Measurements from ENCODE around the gene IL7R. TPM values are rescaled to one million over a fixed set of nuclear protein-coding genes. Genes with fewer than 3 reads are reported as not detected.

Gene IL7R
- total RNA-seq, 4 donors from 2014 or later: 4.4 to 19.1 (median 11.1) TPM

- no peak overlapping the region for H3K27ac ChIP-seq
- no peaks in the 10 kb centered on the region for H3K4me1 ChIP-seq
- H3K9me3 ChIP-seq: no peaks in the 10 kb centered on the region
- H3K36me3 ChIP-seq: no peaks in the 10 kb centered on the region
- intact Hi-C loops (cut with DNase I): no loop called here
- no peak for TF ChIP-seq POLR2A (IDR thresholded peaks at IDR 0.05)
- no peak for TF ChIP-seq CTCF (IDR thresholded peaks at IDR 0.05)
- WGBS, 2 donors: 94 to 95% methylated on average over 4 of the region's 4 CpGs
- no peaks in the 10 kb centered on the region for H3K27me3 ChIP-seq
- DNase-seq: no peak
- H3K4me3 ChIP-seq: no peak overlapping the region
Observed at GRCh38 chr5:35870605-35871004, 13.9 kb downstream of the IL7R start.

- WGBS, 2 donors: 84 to 87% methylated on average over 2 of the region's 2 CpGs
- Histone ChIP-seq H3K4me1 (peaks cover 0 to 9% (median 0%) of the 10 kb centered on the region in 3 donors), H3K27me3 (no peaks in the 10 kb centered on the region), H3K4me3 (no peak overlapping the region), H3K27ac (no peak overlapping the region), H3K36me3 (no peaks in the 10 kb centered on the region), H3K9me3 (no peaks in the 10 kb centered on the region)
- DNase-seq: no peak
- no peak for TF ChIP-seq POLR2A (IDR thresholded peaks at IDR 0.05)
- no peak for TF ChIP-seq CTCF (IDR thresholded peaks at IDR 0.05)
- intact Hi-C loops (cut with DNase I): no loop called here
Observed at GRCh38 chr5:35876454-35876853, 19.8 kb downstream of the IL7R start.

- Histone ChIP-seq H3K4me3 (no peak overlapping the region), H3K27ac (no peak overlapping the region), H3K27me3 (no peaks in the 10 kb centered on the region), H3K9me3 (no peaks in the 10 kb centered on the region), H3K4me1 (peaks cover 0 to 9% (median 0%) of the 10 kb centered on the region in 3 donors), H3K36me3 (no peaks in the 10 kb centered on the region)
- intact Hi-C loops (cut with DNase I): no loop called here
- TF ChIP-seq CTCF (IDR thresholded peaks at IDR 0.05) (no peak), POLR2A (IDR thresholded peaks at IDR 0.05) (no peak)
- DNase-seq: no peak
- 25 to 29% methylated on average over 3 of the region's 3 CpGs for WGBS, 2 donors
Observed at GRCh38 chr5:35876922-35877321, 20.2 kb downstream of the IL7R start.

- Histone ChIP-seq H3K27me3 (no peaks in the 10 kb centered on the region), H3K27ac (no peak overlapping the region), H3K4me1 (peaks cover 0 to 9% (median 0%) of the 10 kb centered on the region in 3 donors), H3K4me3 (no peak overlapping the region), H3K9me3 (no peaks in the 10 kb centered on the region), H3K36me3 (no peaks in the 10 kb centered on the region)
- intact Hi-C loops (cut with DNase I): no loop called here
- 60 to 91% methylated on average over 2 of the region's 2 CpGs for WGBS, 2 donors
- no peak for DNase-seq
- TF ChIP-seq CTCF (IDR thresholded peaks at IDR 0.05): no peak
- TF ChIP-seq POLR2A (IDR thresholded peaks at IDR 0.05): no peak
Observed at GRCh38 chr5:35877655-35878054, 21.0 kb downstream of the IL7R start.

- Histone ChIP-seq H3K9me3 (no peaks in the 10 kb centered on the region), H3K27me3 (no peaks in the 10 kb centered on the region), H3K36me3 (no peaks in the 10 kb centered on the region), H3K4me3 (no peak overlapping the region), H3K27ac (no peak overlapping the region), H3K4me1 (peaks cover 0 to 9% (median 0%) of the 10 kb centered on the region in 3 donors)
- intact Hi-C loops (cut with DNase I): no loop called here
- TF ChIP-seq POLR2A (IDR thresholded peaks at IDR 0.05): no peak
- no peak for TF ChIP-seq CTCF (IDR thresholded peaks at IDR 0.05)
- DNase-seq: no peak
Observed at GRCh38 chr5:35878079-35878478, 21.4 kb downstream of the IL7R start.

All from esophagus squamous epithelium (tissue), 5 donors.